HepG2 (cell line): ENCODE results near the gene SEC24D.

Source experiments
- ARNT2 ChIP-seq: sonication (generic); formaldehyde crosslinking; IDR thresholded peaks from 2 replicates; pipeline ENCODE4 v1.8.0; 2022; ENCODE audit warnings: mild to moderate bottlenecking, low read depth, missing genetic modification reagents, moderate library complexity
- ATF7 ChIP-seq, 2 experiments: fragments of 450-650 bp in 1 of 2; sonication (generic) in 1 of 2; formaldehyde crosslinking in 1 of 2; IDR thresholded peaks; 2 replicates each; pipeline versions ENCODE4 v1.4.0 to v1.6.1; 2016 to 2020; ENCODE audit warnings: antibody characterized with exemption in 1 of 2, mild to moderate bottlenecking in 1 of 2, missing genetic modification reagents in 1 of 2
- CTCF ChIP-seq: sonication (generic); formaldehyde crosslinking; IDR thresholded peaks from 2 replicates; pipeline ENCODE4 v1.5.0; 2020; ENCODE audit warnings: mild to moderate bottlenecking, missing genetic modification reagents, moderate library complexity
- GMEB1 ChIP-seq: sonication (generic); formaldehyde crosslinking; IDR thresholded peaks from 2 replicates; pipeline ENCODE4 v1.5.1; 2020; ENCODE audit warnings: missing genetic modification reagents, mild to moderate bottlenecking, borderline replicate concordance
- IRF2 ChIP-seq: IDR thresholded peaks from 2 replicates; pipeline ENCODE4 v1.6.1; 2018; ENCODE audit warnings: missing genetic modification reagents, missing compliant biosample characterization
- JUND ChIP-seq: sonication (generic); formaldehyde crosslinking; IDR thresholded peaks from 2 replicates; pipeline ENCODE4 v1.8.0; 2022; ENCODE audit warnings: mild to moderate bottlenecking, missing genetic modification reagents
- POLR2AphosphoS5 ChIP-seq: IDR thresholded peaks from 2 replicates; pipeline ENCODE4 v1.6.1; 2012; ENCODE audit warnings: low read depth, low read length
- TP53 ChIP-seq: sonication (generic); formaldehyde crosslinking; conservative IDR thresholded peaks from 2 replicates; pipeline ENCODE4 v1.4.0; 2020; ENCODE audit warnings: missing genetic modification reagents
- ZXDC ChIP-seq: sonication (generic); formaldehyde crosslinking; IDR thresholded peaks from 2 replicates; pipeline ENCODE4 v1.5.0; 2020; ENCODE audit warnings: mild to moderate bottlenecking, missing genetic modification reagents
- TF ChIP-seq, protein P1 (sequence below): sonication (generic); formaldehyde crosslinking; IDR thresholded peaks from 2 replicates; pipeline ENCODE4 v1.8.1; 2023; ENCODE audit warnings: mild to moderate bottlenecking, inconsistent platforms, moderate library complexity, missing genetic modification reagents, borderline replicate concordance

- TF ChIP-seq CTCF (CRISPR knock-in tag) (no peak), ATF7 (IDR thresholded peaks at IDR 0.05) (no peak), ATF7 (CRISPR knock-in tag; IDR thresholded peaks at IDR 0.05) (no peak), TP53 (no peak), ARNT2 (CRISPR knock-in tag) (no peak), ZXDC (CRISPR knock-in tag) (no peak), POLR2AphosphoS5 (no peak), GMEB1 (no peak), IRF2 (CRISPR knock-in tag) (no peak), JUND (CRISPR knock-in tag) (no peak)
- TF ChIP-seq, protein P1, sequence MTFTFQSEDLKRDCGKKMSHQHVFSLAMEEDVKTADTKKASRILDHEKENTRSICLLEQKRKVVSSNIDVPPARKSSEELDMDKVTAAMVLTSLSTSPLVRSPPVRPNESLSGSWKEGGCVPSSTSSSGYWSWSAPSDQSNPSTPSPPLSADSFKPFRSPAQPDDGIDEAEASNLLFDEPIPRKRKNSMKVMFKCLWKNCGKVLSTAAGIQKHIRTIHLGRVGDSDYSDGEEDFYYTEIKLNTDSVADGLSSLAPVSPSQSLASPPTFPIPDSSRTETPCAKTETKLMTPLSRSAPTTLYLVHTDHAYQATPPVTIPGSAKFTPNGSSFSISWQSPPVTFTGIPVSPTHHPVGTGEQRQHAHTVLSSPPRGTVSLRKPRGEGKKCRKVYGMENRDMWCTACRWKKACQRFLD (CRISPR knock-in tag), result no peak
Observed at GRCh38 chr4:118743867-118744266, 92.1 kb downstream of the SEC24D start.
